HL-60/S4 treated with phorbol 12-myristate 13-acetate at 8.2 ng/mL for 4 days and 3 days (cell line): ENCODE data around the gene HEBP1.

Experiments used
- in situ Hi-C: fragments of 300-500 bp; cut with MboI; formaldehyde crosslinking; loops from 2 replicates; pipeline ENCODE4 v1.15.0; 2022; ENCODE audit warnings: low sequenced_read_pairs

Gene HEBP1

GRCh38 chr12:12992418-12993130 is 7.5 kb downstream of the HEBP1 start:
- in situ Hi-C loops = no loop called here

GRCh38 chr12:12990700-12991468 is 9.2 kb downstream of the HEBP1 start:
- in situ Hi-C loops = no loop called here

- in situ Hi-C loops = no loop called here
Observed at GRCh38 chr12:12987421-12987820, 12.6 kb downstream of the HEBP1 start.

- in situ Hi-C loops = no loop called here
Observed at GRCh38 chr12:12986775-12987331, 13.2 kb downstream of the HEBP1 start.

GRCh38 chr12:12985817-12986408 is 14.2 kb downstream of the HEBP1 start:
- in situ Hi-C loops = no loop called here

GRCh38 chr12:12984149-12984548 is 15.9 kb downstream of the HEBP1 start:
- in situ Hi-C loops = no loop called here

GRCh38 chr12:12983420-12984035 is 16.5 kb downstream of the HEBP1 start:
- in situ Hi-C loops = no loop called here

- in situ Hi-C loops = no loop called here
Observed at GRCh38 chr12:12982331-12982730, 17.7 kb downstream of the HEBP1 start.

GRCh38 chr12:12979731-12980259 is 20.3 kb downstream of the HEBP1 start:
- in situ Hi-C loops = no loop called here

- in situ Hi-C loops = no loop called here
Observed at GRCh38 chr12:12979126-12979525, 20.9 kb downstream of the HEBP1 start.

GRCh38 chr12:12977231-12977630 is 22.8 kb downstream of the HEBP1 start:
- in situ Hi-C loops = no loop called here

- in situ Hi-C loops = no loop called here
Observed at GRCh38 chr12:12976366-12976765, 23.7 kb downstream of the HEBP1 start.

GRCh38 chr12:12975322-12976077 is 24.6 kb downstream of the HEBP1 start:
- in situ Hi-C loops = no loop called here

- in situ Hi-C loops = no loop called here
Observed at GRCh38 chr12:12974211-12974610, 25.9 kb downstream of the HEBP1 start.

GRCh38 chr12:12973019-12973418 is 27.0 kb downstream of the HEBP1 start:
- in situ Hi-C loops = no loop called here

GRCh38 chr12:12965836-12966235 is 34.2 kb downstream of the HEBP1 start:
- in situ Hi-C loops = no loop called here

GRCh38 chr12:12964255-12964654 is 35.8 kb downstream of the HEBP1 start:
- in situ Hi-C loops = no loop called here

GRCh38 chr12:12960639-12961209 is 39.3 kb downstream of the HEBP1 start:
- in situ Hi-C loops = no loop called here

GRCh38 chr12:12958886-12959285 is 41.2 kb downstream of the HEBP1 start:
- in situ Hi-C loops = no loop called here
